Large intestine (tissue), 3 donors: ENCODE results near the gene C4orf46. TPM values are rescaled to one million over a fixed set of nuclear protein-coding genes. Genes with fewer than 3 reads are reported as not detected.

ENCODE experiments used
- DNase-seq, 2 donors: peaks; one replicate each; pipeline versions ENCODE4 v3.0.0 to v3.0.0-alpha.2; 2013
- H3K27ac ChIP-seq: one replicate; pipeline ENCODE4 v1.5.1; 2013; ENCODE audit warnings: low read length
- H3K27me3 ChIP-seq: 2 replicates; pipeline ENCODE4 v1.6.1; 2013; ENCODE audit warnings: low read length; ENCODE audit not compliant: control insufficient read depth, insufficient read depth
- H3K36me3 ChIP-seq: 2 replicates; pipeline ENCODE4 v1.6.1; 2013; ENCODE audit warnings: low read length; ENCODE audit not compliant: control insufficient read depth, insufficient read depth
- H3K4me1 ChIP-seq: one replicate; pipeline ENCODE4 v1.6.1; 2013; ENCODE audit warnings: low read length; ENCODE audit not compliant: control insufficient read depth, insufficient read depth
- H3K4me3 ChIP-seq: one replicate; pipeline ENCODE4 v1.5.1; 2013; ENCODE audit warnings: low read length
- H3K9me3 ChIP-seq: one replicate; pipeline ENCODE4 v1.6.1; 2013; ENCODE audit warnings: mild to moderate bottlenecking, low read depth, low read length, moderate library complexity; ENCODE audit not compliant: control insufficient read depth
- WGBS: methylation state at CpG from one replicate; pipeline ENCODE4 v1.1.5; 2013; ENCODE audit warnings: low lambda C conversion rate; ENCODE audit not compliant: insufficient coverage; 5-methylcytosine and 5-hydroxymethylcytosine counted together
- polyA plus RNA-seq: library from polyadenylated mRNA; unstranded; fragments of 120-200 nt; gene quantifications from one replicate; pipeline ENCODE4 v1.2.1, GENCODE V29; 2013

C4orf46 gene
- polyA plus RNA-seq, 1 donor = 10.4 TPM

DNA sequence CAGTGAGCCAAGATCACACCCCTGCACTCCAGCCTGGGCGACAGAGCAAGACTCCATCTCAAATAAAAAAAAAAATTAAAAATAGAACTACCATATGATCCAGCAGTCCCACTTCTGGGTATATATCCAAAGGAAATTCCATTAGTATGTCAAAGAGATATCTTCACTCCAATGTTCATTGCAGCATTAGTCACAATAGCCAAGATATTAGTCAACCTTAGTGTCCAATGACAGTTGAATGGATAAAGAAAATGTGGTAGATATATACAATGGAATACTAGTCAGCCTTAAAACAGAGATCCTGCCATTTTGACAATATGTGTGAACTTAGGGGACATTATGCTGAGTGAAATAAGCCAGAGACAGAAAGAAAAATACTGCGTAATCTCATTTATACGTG is 49.4 kb downstream of the C4orf46 start:
- H3K27ac ChIP-seq = no peak overlapping the region
- H3K9me3 ChIP-seq = no peaks in the 10 kb centered on the region
- H3K27me3 ChIP-seq = no peaks in the 10 kb centered on the region
- WGBS = no CpG with 5 or more reads among the region's 3 CpGs
- no peaks in the 10 kb centered on the region for H3K4me1 ChIP-seq
- H3K4me3 ChIP-seq = no peak overlapping the region
- no peaks in the 10 kb centered on the region for H3K36me3 ChIP-seq
- DNase-seq = no peak

GRCh38 chr4:158621729-158622128 is 50.0 kb downstream of the C4orf46 start:
- no peak overlapping the region for H3K4me3 ChIP-seq
- no peaks in the 10 kb centered on the region for H3K9me3 ChIP-seq
- DNase-seq = no peak
- 100% methylated on average over 1 of the region's 4 CpGs for WGBS
- no peaks in the 10 kb centered on the region for H3K4me1 ChIP-seq
- no peaks in the 10 kb centered on the region for H3K36me3 ChIP-seq
- no peaks in the 10 kb centered on the region for H3K27me3 ChIP-seq
- no peak overlapping the region for H3K27ac ChIP-seq

GRCh38 chr4:158617956-158618355 is 53.7 kb downstream of the C4orf46 start:
- no peaks in the 10 kb centered on the region for H3K36me3 ChIP-seq
- H3K4me3 ChIP-seq = no peak overlapping the region
- no peaks in the 10 kb centered on the region for H3K9me3 ChIP-seq
- DNase-seq = no peak
- H3K27me3 ChIP-seq = no peaks in the 10 kb centered on the region
- no peaks in the 10 kb centered on the region for H3K4me1 ChIP-seq
- H3K27ac ChIP-seq = no peak overlapping the region

Other genes with a start within 250 kb of the C4orf46 start
- gene RXFP1, start 150.0 kb downstream of the C4orf46 start, polyA plus RNA-seq = 0.43 TPM
- gene ETFDH, start 409 bp upstream of the C4orf46 start, polyA plus RNA-seq = 34.3 TPM
- gene PPID, start 51.5 kb upstream of the C4orf46 start, polyA plus RNA-seq = 87.5 TPM
- 28.1 TPM for gene FNIP2, start 97.1 kb upstream of the C4orf46 start, polyA plus RNA-seq